ENCODE measurements around the gene BCL2.

The BCL2 gene

GRCh38 chr18:63257453-63257852 is 62.1 kb downstream of the BCL2 start:
- no peak for DNase-seq

- no peak for DNase-seq
These were observed 64.1 kb downstream of the BCL2 start for GRCh38 chr18:63255435-63255834.

- DNase-seq: no peak
These were observed 64.7 kb downstream of the BCL2 start for GRCh38 chr18:63254716-63255399.

- no peak for DNase-seq
These were observed 65.9 kb downstream of the BCL2 start for GRCh38 chr18:63253428-63254372.

- no peak for DNase-seq
These were observed 66.6 kb downstream of the BCL2 start for GRCh38 chr18:63253014-63253413.

- no peak for DNase-seq
These were observed 69.8 kb downstream of the BCL2 start for GRCh38 chr18:63249771-63250170.

GRCh38 chr18:63247926-63248325 is 71.6 kb downstream of the BCL2 start:
- DNase-seq: no peak

- no peak for DNase-seq
These were observed 72.1 kb downstream of the BCL2 start for GRCh38 chr18:63247506-63247905.

GRCh38 chr18:63245600-63245999 is 74.0 kb downstream of the BCL2 start:
- DNase-seq: no peak

- no peak for DNase-seq
These were observed 75.0 kb downstream of the BCL2 start for GRCh38 chr18:63244607-63245006.

GRCh38 chr18:63241760-63242159 is 77.8 kb downstream of the BCL2 start:
- no peak for DNase-seq

GRCh38 chr18:63241317-63241712 is 78.3 kb downstream of the BCL2 start:
- no peak for DNase-seq

GRCh38 chr18:63240531-63241316 is 78.8 kb downstream of the BCL2 start:
- DNase-seq: no peak

GRCh38 chr18:63238693-63239075 is 80.9 kb downstream of the BCL2 start:
- DNase-seq: no peak

- DNase-seq: no peak
These were observed 81.5 kb downstream of the BCL2 start for GRCh38 chr18:63237881-63238692.

- no peak for DNase-seq
These were observed 82.4 kb downstream of the BCL2 start for GRCh38 chr18:63236921-63237846.

- no peak for DNase-seq
These were observed 83.2 kb downstream of the BCL2 start for GRCh38 chr18:63236406-63236805.

GRCh38 chr18:63235920-63236319 is 83.6 kb downstream of the BCL2 start:
- peak; percentile 36 for DNase-seq

GRCh38 chr18:63234841-63235240 is 84.7 kb downstream of the BCL2 start:
- no peak for DNase-seq

- no peak for DNase-seq
These were observed 85.1 kb downstream of the BCL2 start for GRCh38 chr18:63234432-63234831.

- DNase-seq: peak; percentile 67
These were observed 86.2 kb downstream of the BCL2 start for GRCh38 chr18:63233334-63233733.
